ENCODE data around the gene SAT2.

SAT2 gene

DNA sequence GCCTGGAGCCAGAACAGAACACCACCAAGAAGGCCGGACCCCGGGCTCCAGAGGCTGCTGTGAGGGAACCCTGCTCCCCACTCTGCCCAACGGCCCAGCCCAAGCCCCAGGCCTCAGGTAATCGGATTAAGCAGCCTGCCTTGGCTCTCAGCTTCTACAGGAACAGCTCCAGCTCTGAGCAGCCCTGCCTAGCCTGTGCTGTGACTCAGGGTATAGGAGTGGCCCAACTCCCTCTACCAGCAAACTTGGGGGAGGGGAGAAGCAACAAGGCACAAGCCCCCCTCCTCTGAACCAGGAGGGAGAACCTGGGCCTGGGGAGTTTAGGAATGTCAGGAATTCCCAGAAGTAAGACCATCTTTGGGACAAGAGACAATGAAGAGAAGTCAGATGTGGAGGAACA lies 36.9 kb downstream of the SAT2 start:
- Histone ChIP-seq H3K27me3 (ENCODE audit: insufficient read depth, poor library complexity, severe bottlenecking) (no peaks in the 10 kb centered on the region), H3K4me3 (replicated peaks; ENCODE audit: insufficient read depth, low read length) (no peak overlapping the region), H3K27ac (replicated peaks) (no peak overlapping the region)
- TF ChIP-seq, protein P1, sequence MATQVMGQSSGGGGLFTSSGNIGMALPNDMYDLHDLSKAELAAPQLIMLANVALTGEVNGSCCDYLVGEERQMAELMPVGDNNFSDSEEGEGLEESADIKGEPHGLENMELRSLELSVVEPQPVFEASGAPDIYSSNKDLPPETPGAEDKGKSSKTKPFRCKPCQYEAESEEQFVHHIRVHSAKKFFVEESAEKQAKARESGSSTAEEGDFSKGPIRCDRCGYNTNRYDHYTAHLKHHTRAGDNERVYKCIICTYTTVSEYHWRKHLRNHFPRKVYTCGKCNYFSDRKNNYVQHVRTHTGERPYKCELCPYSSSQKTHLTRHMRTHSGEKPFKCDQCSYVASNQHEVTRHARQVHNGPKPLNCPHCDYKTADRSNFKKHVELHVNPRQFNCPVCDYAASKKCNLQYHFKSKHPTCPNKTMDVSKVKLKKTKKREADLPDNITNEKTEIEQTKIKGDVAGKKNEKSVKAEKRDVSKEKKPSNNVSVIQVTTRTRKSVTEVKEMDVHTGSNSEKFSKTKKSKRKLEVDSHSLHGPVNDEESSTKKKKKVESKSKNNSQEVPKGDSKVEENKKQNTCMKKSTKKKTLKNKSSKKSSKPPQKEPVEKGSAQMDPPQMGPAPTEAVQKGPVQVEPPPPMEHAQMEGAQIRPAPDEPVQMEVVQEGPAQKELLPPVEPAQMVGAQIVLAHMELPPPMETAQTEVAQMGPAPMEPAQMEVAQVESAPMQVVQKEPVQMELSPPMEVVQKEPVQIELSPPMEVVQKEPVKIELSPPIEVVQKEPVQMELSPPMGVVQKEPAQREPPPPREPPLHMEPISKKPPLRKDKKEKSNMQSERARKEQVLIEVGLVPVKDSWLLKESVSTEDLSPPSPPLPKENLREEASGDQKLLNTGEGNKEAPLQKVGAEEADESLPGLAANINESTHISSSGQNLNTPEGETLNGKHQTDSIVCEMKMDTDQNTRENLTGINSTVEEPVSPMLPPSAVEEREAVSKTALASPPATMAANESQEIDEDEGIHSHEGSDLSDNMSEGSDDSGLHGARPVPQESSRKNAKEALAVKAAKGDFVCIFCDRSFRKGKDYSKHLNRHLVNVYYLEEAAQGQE (IDR thresholded peaks at IDR 0.05; ENCODE audit: insufficient replicate concordance, low read depth) = no peak
- TF ChIP-seq SPI1 (IDR thresholded peaks at IDR 0.05; ENCODE audit: borderline replicate concordance, low read depth) (no peak), GABPA (IDR thresholded peaks at IDR 0.05; ENCODE audit: low read depth) (no peak), POLR2AphosphoS5 (IDR thresholded peaks at IDR 0.05; ENCODE audit: low read depth) (no peak)
- TF ChIP-seq, protein P2, sequence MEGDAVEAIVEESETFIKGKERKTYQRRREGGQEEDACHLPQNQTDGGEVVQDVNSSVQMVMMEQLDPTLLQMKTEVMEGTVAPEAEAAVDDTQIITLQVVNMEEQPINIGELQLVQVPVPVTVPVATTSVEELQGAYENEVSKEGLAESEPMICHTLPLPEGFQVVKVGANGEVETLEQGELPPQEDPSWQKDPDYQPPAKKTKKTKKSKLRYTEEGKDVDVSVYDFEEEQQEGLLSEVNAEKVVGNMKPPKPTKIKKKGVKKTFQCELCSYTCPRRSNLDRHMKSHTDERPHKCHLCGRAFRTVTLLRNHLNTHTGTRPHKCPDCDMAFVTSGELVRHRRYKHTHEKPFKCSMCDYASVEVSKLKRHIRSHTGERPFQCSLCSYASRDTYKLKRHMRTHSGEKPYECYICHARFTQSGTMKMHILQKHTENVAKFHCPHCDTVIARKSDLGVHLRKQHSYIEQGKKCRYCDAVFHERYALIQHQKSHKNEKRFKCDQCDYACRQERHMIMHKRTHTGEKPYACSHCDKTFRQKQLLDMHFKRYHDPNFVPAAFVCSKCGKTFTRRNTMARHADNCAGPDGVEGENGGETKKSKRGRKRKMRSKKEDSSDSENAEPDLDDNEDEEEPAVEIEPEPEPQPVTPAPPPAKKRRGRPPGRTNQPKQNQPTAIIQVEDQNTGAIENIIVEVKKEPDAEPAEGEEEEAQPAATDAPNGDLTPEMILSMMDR (IDR thresholded peaks at IDR 0.05; ENCODE audit: insufficient read depth, low read length) = no peak
- no peak for DNase-seq (ENCODE audit: low read depth in 1 of 2, low spot score in 1 of 2)

DNA sequence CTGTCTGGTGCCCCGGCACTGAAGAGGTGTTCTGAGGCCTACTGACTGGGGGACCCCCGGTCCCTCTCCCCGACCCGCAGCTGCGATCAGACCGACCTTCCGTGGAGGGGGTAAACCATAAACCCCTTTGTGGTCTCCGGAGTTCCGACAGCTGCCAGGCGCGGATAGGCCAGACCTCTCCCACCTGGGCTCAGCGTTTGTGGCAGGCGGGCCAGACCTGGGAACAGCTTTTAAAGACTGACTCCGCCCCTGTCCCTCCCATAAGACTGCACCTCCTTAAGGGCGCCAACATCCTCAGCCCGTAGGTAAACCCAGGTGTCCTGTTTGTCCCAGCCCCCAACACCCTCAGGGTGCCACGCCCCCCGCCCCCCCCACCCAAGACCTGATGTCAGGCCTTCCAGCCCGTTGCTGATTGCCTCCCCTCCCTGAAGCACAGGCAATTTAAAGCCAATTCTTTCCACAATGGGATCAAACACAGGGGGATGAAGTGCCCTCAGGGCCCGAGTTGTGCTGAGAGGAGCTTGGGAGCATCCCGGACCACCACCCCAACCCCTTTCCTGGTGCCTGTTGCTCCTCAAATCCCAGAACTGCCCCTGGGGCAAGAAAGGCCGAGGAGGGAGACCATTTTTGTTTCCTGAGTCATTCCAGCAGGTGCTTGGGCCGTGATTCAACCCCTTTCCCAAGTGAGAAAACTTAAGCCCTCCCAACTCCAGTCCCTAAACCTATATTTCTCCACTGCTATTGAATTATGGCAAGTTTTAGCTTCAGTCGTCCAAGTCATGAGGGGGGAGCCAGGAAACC lies 37.5 kb downstream of the SAT2 start, which contains the start of gene SOX15:
Gene SOX15, minus strand, starts transcription at position 204 of the 801 bp plus-strand sequence. CDS start 418 bp downstream, outside the sequence.
- TF ChIP-seq POLR2AphosphoS5 (IDR thresholded peaks at IDR 0.05; ENCODE audit: low read depth) (no peak), SPI1 (IDR thresholded peaks at IDR 0.05; ENCODE audit: borderline replicate concordance, low read depth) (no peak)
- TF ChIP-seq, protein P1 (IDR thresholded peaks at IDR 0.05; ENCODE audit: insufficient replicate concordance, low read depth) = no peak
- TF ChIP-seq, protein P2 (IDR thresholded peaks at IDR 0.05; ENCODE audit: insufficient read depth, low read length) = no peak
- DNase-seq (ENCODE audit: low read depth in 1 of 2, low spot score in 1 of 2) = no peak
- H3K27me3 ChIP-seq (ENCODE audit: insufficient read depth, poor library complexity, severe bottlenecking) = no peaks in the 10 kb centered on the region
- no peak within 1 kb of the TSS for H3K4me3 ChIP-seq (replicated peaks; ENCODE audit: insufficient read depth, low read length)
- no peak within 1 kb of the TSS for H3K27ac ChIP-seq (replicated peaks)

DNA sequence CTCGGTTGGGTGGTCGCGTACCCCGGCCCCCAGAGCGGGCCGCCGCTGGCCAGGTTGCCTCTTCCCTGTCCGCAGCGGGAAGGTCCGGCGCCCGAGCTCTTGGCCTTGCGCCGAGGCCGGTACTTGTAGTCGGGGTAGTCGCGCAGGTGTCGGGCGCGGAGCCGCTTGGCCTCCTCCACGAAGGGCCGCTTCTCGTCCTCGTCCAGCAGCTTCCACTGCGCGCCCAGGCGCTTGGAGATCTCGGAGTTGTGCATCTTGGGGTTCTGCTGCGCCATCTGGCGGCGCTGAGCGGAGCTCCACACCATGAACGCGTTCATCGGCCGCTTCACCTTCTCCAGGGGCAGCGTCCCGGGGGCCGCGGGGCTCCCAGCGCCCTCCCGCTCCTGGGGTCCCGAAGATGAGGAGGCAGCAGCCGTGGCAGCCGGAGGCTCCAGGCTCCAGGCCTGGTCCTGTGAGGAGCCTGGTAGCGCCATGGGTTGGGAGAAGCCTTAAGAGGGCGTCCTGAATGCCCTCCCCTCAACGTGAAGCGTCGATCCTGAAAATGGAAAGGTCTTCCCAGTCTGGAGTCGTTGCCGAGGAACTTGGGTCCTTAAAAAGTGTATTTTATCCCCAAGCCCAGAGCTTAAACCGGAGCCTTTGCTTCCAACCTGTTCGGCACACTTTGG lies 38.3 kb downstream of the SAT2 start:
- no peaks in the 10 kb centered on the region for H3K27me3 ChIP-seq (ENCODE audit: insufficient read depth, poor library complexity, severe bottlenecking)
- TF ChIP-seq, protein P2 (IDR thresholded peaks at IDR 0.05; ENCODE audit: insufficient read depth, low read length) = no peak
- TF ChIP-seq GABPA (IDR thresholded peaks at IDR 0.05; ENCODE audit: low read depth) = no peak
- TF ChIP-seq SPI1 (IDR thresholded peaks at IDR 0.05; ENCODE audit: borderline replicate concordance, low read depth) = no peak
- TF ChIP-seq, protein P1 (IDR thresholded peaks at IDR 0.05; ENCODE audit: insufficient replicate concordance, low read depth) = no peak
- TF ChIP-seq POLR2AphosphoS5 (IDR thresholded peaks at IDR 0.05; ENCODE audit: low read depth) = no peak
- no peak for DNase-seq (ENCODE audit: low read depth in 1 of 2, low spot score in 1 of 2)
- no peak overlapping the region for H3K4me3 ChIP-seq (replicated peaks; ENCODE audit: insufficient read depth, low read length)
- no peak overlapping the region for H3K27ac ChIP-seq (replicated peaks)

Measured in HL-60 (cell line).